Upper lobe of right lung (tissue), 1 donor: Measurements from ENCODE around the gene TMPRSS9. TPM values are rescaled to one million over a fixed set of nuclear protein-coding genes. Genes with fewer than 3 reads are reported as not detected.

Source experiments
- ATAC-seq: fragments of 200-7000 bp; cut with Tn5 transposase; one replicate; pipeline ENCODE4 v1.9.1; 2020; ENCODE audit warnings: mild to moderate bottlenecking, moderate library complexity
- DNase-seq: peaks from one replicate; pipeline ENCODE4 v3.0.0-alpha.2; 2020
- H3K27ac ChIP-seq: fragments of 200-600 bp; one replicate; pipeline ENCODE4 v1.8.0; 2022
- H3K27me3 ChIP-seq: fragments of 200-600 bp; one replicate; pipeline ENCODE4 v1.8.0; 2022; ENCODE audit warnings: mild to moderate bottlenecking
- H3K36me3 ChIP-seq: fragments of 200-600 bp; one replicate; pipeline ENCODE4 v1.8.0; 2022
- H3K4me1 ChIP-seq: fragments of 200-600 bp; one replicate; pipeline ENCODE4 v1.8.0; 2022
- H3K4me3 ChIP-seq: fragments of 200-600 bp; one replicate; pipeline ENCODE4 v1.8.0; 2022; ENCODE audit warnings: mild to moderate bottlenecking
- H3K9me3 ChIP-seq: fragments of 200-600 bp; one replicate; pipeline ENCODE4 v1.8.0; 2022
- intact Hi-C: fragments of 100-400 bp; cut with DNase I; formaldehyde crosslinking; loops from one replicate; pipeline ENCODE4 v1.11.0; 2022
- total RNA-seq: library from RNA; stranded (reverse); fragmentation: NEBNext Ultra II Directional; extraction: Animal tissue kit (Norgen Biotek cat#: 25700); gene quantifications from one replicate; pipeline ENCODE4 v1.2.1, GENCODE V29; 2021
- TF ChIP-seq, protein P1 (sequence below): fragments of 200-600 bp; IDR thresholded peaks from one replicate; pipeline ENCODE4 v1.8.0; 2022; ENCODE audit warnings: antibody characterized with exemption
- donor health status: DM: no; HTN: yes; CAD: no; lungs with severe emphysema.

The TMPRSS9 gene
- total RNA-seq, 1 donor from 2014 or later: not detected

DNA sequence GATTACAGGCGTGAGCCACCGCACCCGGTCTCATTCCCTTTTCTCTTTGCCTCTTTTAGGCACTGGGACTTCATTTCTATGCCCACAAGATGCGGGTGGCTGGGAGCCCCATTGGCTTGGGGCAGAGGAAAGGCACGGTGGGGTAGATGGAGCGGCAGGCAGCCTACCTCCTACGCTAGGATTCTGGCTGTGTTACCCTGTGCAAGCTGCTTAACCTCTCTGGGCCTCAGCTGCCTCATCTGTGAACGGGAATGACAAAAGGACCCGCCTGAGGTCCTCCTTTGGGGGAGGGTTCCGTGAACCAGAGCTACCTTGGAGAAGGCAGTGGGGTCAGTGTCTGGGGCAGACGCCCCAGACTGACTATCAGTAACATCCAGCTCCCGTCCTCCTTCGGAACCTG lies 42.8 kb upstream of the TMPRSS9 start:
- ATAC-seq (no peak), DNase-seq (no peak)
- intact Hi-C loops: no loop called here
- Histone ChIP-seq H3K27ac (no peak overlapping the region), H3K4me3 (no peak overlapping the region), H3K27me3 (peaks cover 12% of the 10 kb centered on the region), H3K4me1 (no peaks in the 10 kb centered on the region), H3K9me3 (no peaks in the 10 kb centered on the region), H3K36me3 (peaks cover under 1% of the 10 kb centered on the region)
- TF ChIP-seq, protein P1, sequence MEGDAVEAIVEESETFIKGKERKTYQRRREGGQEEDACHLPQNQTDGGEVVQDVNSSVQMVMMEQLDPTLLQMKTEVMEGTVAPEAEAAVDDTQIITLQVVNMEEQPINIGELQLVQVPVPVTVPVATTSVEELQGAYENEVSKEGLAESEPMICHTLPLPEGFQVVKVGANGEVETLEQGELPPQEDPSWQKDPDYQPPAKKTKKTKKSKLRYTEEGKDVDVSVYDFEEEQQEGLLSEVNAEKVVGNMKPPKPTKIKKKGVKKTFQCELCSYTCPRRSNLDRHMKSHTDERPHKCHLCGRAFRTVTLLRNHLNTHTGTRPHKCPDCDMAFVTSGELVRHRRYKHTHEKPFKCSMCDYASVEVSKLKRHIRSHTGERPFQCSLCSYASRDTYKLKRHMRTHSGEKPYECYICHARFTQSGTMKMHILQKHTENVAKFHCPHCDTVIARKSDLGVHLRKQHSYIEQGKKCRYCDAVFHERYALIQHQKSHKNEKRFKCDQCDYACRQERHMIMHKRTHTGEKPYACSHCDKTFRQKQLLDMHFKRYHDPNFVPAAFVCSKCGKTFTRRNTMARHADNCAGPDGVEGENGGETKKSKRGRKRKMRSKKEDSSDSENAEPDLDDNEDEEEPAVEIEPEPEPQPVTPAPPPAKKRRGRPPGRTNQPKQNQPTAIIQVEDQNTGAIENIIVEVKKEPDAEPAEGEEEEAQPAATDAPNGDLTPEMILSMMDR: no peak

DNA sequence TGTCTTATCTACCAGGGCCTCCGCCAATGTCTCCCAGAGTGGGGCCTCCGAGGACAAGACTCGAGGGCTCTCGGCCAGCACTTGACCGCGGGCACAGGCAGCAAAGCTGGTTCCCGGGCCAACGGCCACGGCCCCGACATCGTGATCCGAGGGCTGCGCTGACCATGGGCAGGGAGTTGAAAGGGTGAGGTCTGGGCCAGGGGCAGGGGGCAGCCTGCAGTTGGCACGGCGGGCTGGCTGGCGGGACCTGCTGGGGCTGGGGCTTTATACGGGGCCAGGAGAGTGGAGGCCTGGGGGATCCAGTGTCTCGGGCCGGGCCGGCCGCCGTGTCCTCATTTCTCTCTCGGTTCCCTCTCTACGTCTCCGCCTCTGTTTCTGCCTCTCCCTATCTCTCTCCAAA lies 42.3 kb upstream of the TMPRSS9 start:
- ATAC-seq (no peak), DNase-seq (no peak)
- Histone ChIP-seq H3K36me3 (peaks cover 6% of the 10 kb centered on the region), H3K4me3 (no peak overlapping the region), H3K4me1 (no peaks in the 10 kb centered on the region), H3K9me3 (no peaks in the 10 kb centered on the region), H3K27ac (no peak overlapping the region), H3K27me3 (peaks cover 7% of the 10 kb centered on the region)
- TF ChIP-seq, protein P1: no peak
- intact Hi-C loops: no loop called here

DNA sequence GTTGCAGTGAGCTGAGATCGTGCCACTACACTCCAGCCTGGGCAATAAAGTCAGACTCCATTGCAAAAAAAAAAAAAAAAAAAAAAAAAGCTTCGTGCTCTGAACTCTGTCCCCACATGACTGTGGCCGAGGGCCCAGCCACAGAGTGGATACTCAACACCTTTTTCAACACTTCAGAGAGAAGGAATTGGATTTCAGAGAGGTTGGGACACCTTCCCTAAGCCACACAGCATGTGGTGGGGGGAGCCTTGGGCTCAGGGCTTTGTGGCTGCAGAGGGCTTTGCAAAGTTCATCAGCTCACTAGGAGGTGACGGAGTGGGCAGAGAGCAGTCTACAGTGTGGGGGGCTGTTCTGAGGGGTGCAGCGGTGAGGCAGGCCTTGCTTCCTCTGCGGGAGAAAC lies 41.1 kb upstream of the TMPRSS9 start:
- TF ChIP-seq, protein P1: no peak
- ATAC-seq (no peak), DNase-seq (no peak)
- H3K9me3 ChIP-seq: no peaks in the 10 kb centered on the region
- H3K36me3 ChIP-seq: peaks cover 16% of the 10 kb centered on the region
- intact Hi-C loops: no loop called here
- H3K27ac ChIP-seq: no peak overlapping the region
- no peak overlapping the region for H3K4me3 ChIP-seq
- no peaks in the 10 kb centered on the region for H3K4me1 ChIP-seq
- H3K27me3 ChIP-seq: no peaks in the 10 kb centered on the region

DNA sequence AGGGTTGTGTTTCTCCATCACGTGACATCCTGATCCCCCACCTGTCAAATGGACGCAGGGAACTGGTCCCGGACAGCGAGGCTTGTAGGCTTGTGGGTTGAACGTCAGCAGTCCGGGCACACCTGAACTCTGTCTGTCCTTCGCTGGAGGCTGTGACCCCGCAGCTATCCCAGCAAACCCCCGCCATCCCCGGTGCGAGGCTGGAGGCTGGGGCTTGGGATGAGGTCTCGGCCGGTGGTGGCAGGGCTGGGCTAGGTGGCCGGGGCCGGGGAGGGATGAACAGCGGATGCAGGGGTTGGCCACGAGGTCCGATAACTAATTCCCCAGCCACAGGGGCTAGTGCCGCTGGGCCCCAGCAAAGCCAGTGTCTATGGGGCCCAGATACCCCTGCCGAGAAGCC lies 40.5 kb upstream of the TMPRSS9 start:
- intact Hi-C loops: no loop called here
- no peak for DNase-seq

DNA sequence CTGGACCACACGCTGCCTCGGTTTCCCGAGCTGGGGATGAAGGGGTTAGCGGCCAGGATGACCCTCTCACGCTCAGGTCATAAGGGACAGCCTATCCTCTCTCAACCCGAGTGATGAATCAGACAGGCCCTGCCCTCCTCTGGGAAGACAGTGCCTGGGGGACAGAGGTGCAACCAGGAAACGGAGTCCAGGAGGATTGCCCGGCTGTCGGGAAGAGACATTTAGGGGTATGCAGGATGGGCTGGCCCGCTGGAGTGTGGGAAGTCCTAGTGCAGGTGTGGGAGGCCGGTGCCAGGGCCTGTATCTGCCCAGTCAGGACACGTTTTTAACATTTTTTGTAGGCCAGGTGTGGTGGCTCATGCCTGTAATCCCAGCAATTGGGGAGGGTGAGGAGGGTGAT lies 40.0 kb upstream of the TMPRSS9 start:
- peaks cover 23% of the 10 kb centered on the region for H3K36me3 ChIP-seq
- TF ChIP-seq, protein P1: no peak
- H3K4me1 ChIP-seq: no peaks in the 10 kb centered on the region
- ATAC-seq (no peak), DNase-seq (no peak)
- intact Hi-C loops: no loop called here
- no peak overlapping the region for H3K4me3 ChIP-seq
- H3K9me3 ChIP-seq: no peaks in the 10 kb centered on the region
- no peaks in the 10 kb centered on the region for H3K27me3 ChIP-seq
- H3K27ac ChIP-seq: no peak overlapping the region

More for the DNA sequence above, 40.5 kb upstream of the TMPRSS9 start:
- Histone ChIP-seq H3K4me1 (no peaks in the 10 kb centered on the region), H3K27me3 (no peaks in the 10 kb centered on the region), H3K4me3 (no peak overlapping the region), H3K9me3 (no peaks in the 10 kb centered on the region), H3K36me3 (peaks cover 18% of the 10 kb centered on the region), H3K27ac (no peak overlapping the region)
- ATAC-seq: no peak
- TF ChIP-seq, protein P1: no peak

DNA sequence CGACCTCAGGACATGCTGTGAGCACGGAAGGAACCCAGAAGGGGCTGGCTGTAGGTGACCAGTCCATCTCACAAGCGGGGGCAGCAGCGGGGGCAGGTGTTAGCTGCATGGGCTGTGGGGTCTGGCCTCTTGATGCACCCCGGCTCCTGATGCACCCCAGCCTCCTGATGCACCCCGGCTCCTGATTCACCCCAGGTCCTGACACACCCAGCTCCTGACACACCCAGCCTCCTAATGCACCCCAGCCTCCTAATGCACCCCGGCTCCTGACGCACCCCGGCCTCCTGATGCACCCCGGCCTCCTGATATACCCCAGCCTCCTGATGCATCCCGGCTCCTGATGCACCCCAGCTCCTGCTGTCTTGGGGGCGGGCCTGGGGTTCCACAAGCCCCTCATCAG lies 39.1 kb upstream of the TMPRSS9 start:
- intact Hi-C loops: no loop called here
- Histone ChIP-seq H3K27me3 (no peaks in the 10 kb centered on the region), H3K4me3 (no peak overlapping the region), H3K4me1 (no peaks in the 10 kb centered on the region), H3K9me3 (no peaks in the 10 kb centered on the region), H3K27ac (no peak overlapping the region), H3K36me3 (peaks cover 29% of the 10 kb centered on the region)
- DNase-seq (no peak), ATAC-seq (no peak)
- TF ChIP-seq, protein P1: no peak
